HG03039 (cell line): ENCODE data around the gene AKAP6.

ENCODE experiments used
- ATAC-seq: cut with Tn5 transposase; IDR thresholded peaks from one replicate; pipeline ENCODE4 v1.9.1; 2021; ENCODE audit warnings: mild to moderate bottlenecking, moderate library complexity; ENCODE audit not compliant: unreplicated experiment

AKAP6 gene

GRCh38 chr14:32607399-32607798, 278.3 kb downstream of the AKAP6 start:
- ATAC-seq = no peak

- ATAC-seq = no peak
Measured at GRCh38 chr14:32608857-32609256, 279.8 kb downstream of the AKAP6 start.

GRCh38 chr14:32609388-32609787, 280.3 kb downstream of the AKAP6 start:
- no peak for ATAC-seq

- ATAC-seq = no peak
Measured at GRCh38 chr14:32611752-32612151, 282.7 kb downstream of the AKAP6 start.

GRCh38 chr14:32618991-32619390, 289.9 kb downstream of the AKAP6 start:
- ATAC-seq = no peak

- ATAC-seq = no peak
Measured at GRCh38 chr14:32620303-32620702, 291.2 kb downstream of the AKAP6 start.

GRCh38 chr14:32620724-32621123, 291.6 kb downstream of the AKAP6 start:
- no peak for ATAC-seq

GRCh38 chr14:32621585-32621984, 292.5 kb downstream of the AKAP6 start:
- ATAC-seq = no peak

GRCh38 chr14:32622742-32623141, 293.6 kb downstream of the AKAP6 start:
- no peak for ATAC-seq

- no peak for ATAC-seq
Measured at GRCh38 chr14:32623300-32624093, 294.4 kb downstream of the AKAP6 start.

- ATAC-seq = no peak
Measured at GRCh38 chr14:32625211-32625610, 296.1 kb downstream of the AKAP6 start.

GRCh38 chr14:32627545-32628298, 298.6 kb downstream of the AKAP6 start:
- ATAC-seq = no peak

- ATAC-seq = no peak
Measured at GRCh38 chr14:32629236-32629635, 300.1 kb downstream of the AKAP6 start.

- no peak for ATAC-seq
Measured at GRCh38 chr14:32630701-32631100, 301.6 kb downstream of the AKAP6 start.

GRCh38 chr14:32633224-32633859, 304.2 kb downstream of the AKAP6 start:
- no peak for ATAC-seq

GRCh38 chr14:32633930-32634329, 304.8 kb downstream of the AKAP6 start:
- no peak for ATAC-seq

- ATAC-seq = no peak
Measured at GRCh38 chr14:32635061-32635719, 306.1 kb downstream of the AKAP6 start.

- ATAC-seq = no peak
Measured at GRCh38 chr14:32637582-32637981, 308.5 kb downstream of the AKAP6 start.

GRCh38 chr14:32639208-32639607, 310.1 kb downstream of the AKAP6 start:
- ATAC-seq = no peak

GRCh38 chr14:32645551-32645950, 316.5 kb downstream of the AKAP6 start:
- no peak for ATAC-seq

- ATAC-seq = no peak
Measured at GRCh38 chr14:32648434-32648833, 319.3 kb downstream of the AKAP6 start.
